ENCODE data around the gene TAF13. TPM values are rescaled to one million over a fixed set of nuclear protein-coding genes. Genes with fewer than 3 reads are reported as not detected.
"Not testable (repeated sequence)": the region's sequence is repeated elsewhere in the genome, so short reads cannot be mapped to it uniquely, and the experiment has no call there.

TAF13 gene
- total RNA-seq, 2 experiments from 2014 or later = 25.2 to 26.5 TPM

DNA sequence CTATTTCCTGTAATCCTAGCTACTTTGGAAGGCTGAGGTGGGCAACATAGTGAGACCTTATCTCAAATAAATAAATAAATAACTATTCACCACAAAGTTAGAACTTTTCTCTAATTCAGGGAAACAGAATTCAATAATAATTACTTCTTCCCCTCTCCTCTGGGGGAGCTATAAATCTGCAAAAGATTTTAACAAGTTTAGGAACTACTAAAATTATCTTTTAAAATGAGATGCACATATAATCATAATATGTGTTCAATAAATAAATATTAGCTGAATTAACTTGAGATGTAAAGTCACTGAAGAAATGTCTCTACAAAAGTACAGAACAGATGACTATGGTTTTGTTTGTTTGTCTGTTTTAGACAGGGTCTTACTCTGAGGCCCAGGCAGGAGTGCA is 48.0 kb downstream of the TAF13 start:
- POLR2A ChIA-PET = interaction anchor here (1.3 to 1.4 kb wide), 2 partner anchors 14 to 72 kb away, joined by 4 to 5 read pairs; partner anchors contain the start of gene WDR47
- no peaks in the 10 kb centered on the region for H3K9me3 Mint-ChIP-seq
- H3K4me3 Mint-ChIP-seq = no peak overlapping the region
- H3K27me3 Mint-ChIP-seq = no peaks in the 10 kb centered on the region
- peaks cover 2% of the 10 kb centered on the region for H3K4me1 Mint-ChIP-seq
- no peak overlapping the region for H3K27ac Mint-ChIP-seq
- DNase-seq = no peak
- H3K36me3 Mint-ChIP-seq (ENCODE audit: low read depth) = no peaks in the 10 kb centered on the region
- CTCF ChIA-PET = interaction anchor here (0.5 to 2.1 kb wide), 6 partner anchors 9 to 84 kb away, joined by 3 to 10 read pairs (median 4); partner anchors contain the start of gene WDR47

DNA sequence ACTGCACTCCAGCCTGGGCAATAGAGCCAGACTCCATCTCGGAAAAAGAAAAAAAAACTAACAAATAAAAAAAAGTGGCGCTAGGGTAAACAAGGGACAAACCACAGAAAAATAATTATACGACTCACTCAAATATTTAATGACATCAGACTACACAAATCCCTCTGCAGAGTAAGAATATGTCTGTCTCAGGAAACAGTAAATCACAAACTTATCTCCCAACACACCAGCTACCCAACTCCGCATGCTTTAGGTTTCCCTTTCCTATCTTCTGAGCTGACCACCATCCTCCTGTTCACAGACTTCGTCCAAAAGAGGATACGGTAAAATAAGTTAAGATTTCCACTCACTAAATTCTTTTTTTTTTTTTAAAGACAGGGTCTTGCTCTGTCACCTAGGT is 50.1 kb downstream of the TAF13 start:
- Mint-ChIP-seq H3K4me3 (no peak overlapping the region), H3K9me3 (no peaks in the 10 kb centered on the region), H3K27me3 (no peaks in the 10 kb centered on the region), H3K27ac (no peak overlapping the region), H3K36me3 (ENCODE audit: low read depth) (no peaks in the 10 kb centered on the region), H3K4me1 (peaks cover 2% of the 10 kb centered on the region)
- CTCF ChIA-PET = no interaction called here
- POLR2A ChIA-PET = no interaction called here
- no peak for DNase-seq

DNA sequence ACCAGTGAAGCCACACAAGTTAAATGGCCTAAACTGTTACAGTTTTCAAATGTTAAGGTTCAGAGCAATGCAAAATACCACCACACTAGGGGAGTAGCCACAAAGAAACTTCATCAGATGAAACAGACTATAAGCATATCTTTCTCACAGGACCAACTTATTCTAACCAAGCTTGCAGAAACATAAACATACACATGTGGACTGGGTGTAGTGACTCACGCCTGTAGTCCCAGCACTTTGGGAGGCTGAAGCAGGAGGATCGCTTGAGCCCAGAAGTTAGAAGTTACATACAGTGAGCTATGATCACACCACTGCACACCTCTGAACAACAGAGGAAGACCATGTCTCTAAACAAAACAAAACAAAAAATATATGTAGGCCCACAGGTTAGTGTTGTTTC is 51.2 kb downstream of the TAF13 start:
- CTCF ChIA-PET = no interaction called here
- H3K9me3 Mint-ChIP-seq = no peaks in the 10 kb centered on the region
- POLR2A ChIA-PET = no interaction called here
- no peaks in the 10 kb centered on the region for H3K27me3 Mint-ChIP-seq
- peaks cover 2% of the 10 kb centered on the region for H3K4me1 Mint-ChIP-seq
- H3K4me3 Mint-ChIP-seq = no peak overlapping the region
- H3K36me3 Mint-ChIP-seq (ENCODE audit: low read depth) = peaks cover 1% of the 10 kb centered on the region
- DNase-seq = no peak
- no peak overlapping the region for H3K27ac Mint-ChIP-seq

GRCh38 chr1:109020693-109021257 is 55.0 kb downstream of the TAF13 start:
- ChIA-PET POLR2A (interaction anchor here (0.8 kb wide), 1 partner anchor 22 kb away, joined by 3 read pairs; the partner anchor contains the start of gene WDR47), CTCF (no interaction called here)
- Mint-ChIP-seq H3K27me3 (no peaks in the 10 kb centered on the region), H3K4me1 (peaks cover 2% of the 10 kb centered on the region), H3K36me3 (ENCODE audit: low read depth) (peaks cover 20% of the 10 kb centered on the region), H3K27ac (no peak overlapping the region), H3K4me3 (no peak overlapping the region), H3K9me3 (no peaks in the 10 kb centered on the region)
- no peak for DNase-seq

- H3K27me3 Mint-ChIP-seq, H3K4me3 Mint-ChIP-seq, DNase-seq, H3K27ac Mint-ChIP-seq, H3K4me1 Mint-ChIP-seq, POLR2A ChIA-PET, H3K9me3 Mint-ChIP-seq: not testable (repeated sequence)
- CTCF ChIA-PET = interaction anchor here (0.6 to 2.9 kb wide), 3 partner anchors 10 to 481 kb away, joined by 3 to 10 read pairs (median 4); no protein-coding TSS in a partner anchor
- H3K36me3 Mint-ChIP-seq (ENCODE audit: low read depth) = peaks cover 23% of the 10 kb centered on the region
Observed at GRCh38 chr1:109017719-109018118, 58.1 kb downstream of the TAF13 start.

DNA sequence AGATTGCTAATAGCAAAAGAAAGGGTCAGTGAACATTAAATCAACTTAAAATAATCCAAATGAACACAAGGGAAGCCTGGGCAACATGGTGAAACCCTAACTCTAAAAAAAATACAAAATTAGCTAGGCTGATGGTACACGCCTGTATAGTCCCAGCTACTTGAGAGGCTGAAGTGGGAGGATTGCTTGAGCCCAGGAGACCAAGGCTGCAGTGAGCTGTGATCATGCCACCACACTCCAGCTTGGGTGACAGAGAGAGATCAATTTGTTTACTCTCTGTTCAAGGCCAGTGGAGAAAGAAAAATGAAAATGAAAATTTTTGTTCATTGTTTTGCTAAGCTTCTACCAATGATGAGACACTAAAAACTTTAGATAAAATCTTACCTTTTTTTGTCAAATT is 58.7 kb downstream of the TAF13 start:
- Mint-ChIP-seq H3K9me3 (no peaks in the 10 kb centered on the region), H3K4me1 (no peaks in the 10 kb centered on the region), H3K27me3 (no peaks in the 10 kb centered on the region), H3K36me3 (ENCODE audit: low read depth) (peaks cover 23% of the 10 kb centered on the region), H3K27ac (no peak overlapping the region), H3K4me3 (no peak overlapping the region)
- POLR2A ChIA-PET = no interaction called here
- CTCF ChIA-PET = interaction anchor here (0.6 to 2.9 kb wide), 2 partner anchors 11 to 482 kb away, joined by 4 to 10 read pairs; no protein-coding TSS in a partner anchor
- no peak for DNase-seq

Other genes with a start within 250 kb of the TAF13 start
- not detected for gene AKNAD1, start 218.9 kb downstream of the TAF13 start, total RNA-seq
- 10 to 100 TPM; 43.2 to 47.1 TPM for gene GPSM2, start 199.0 kb downstream of the TAF13 start, total RNA-seq
- 10 to 100 TPM; 16.4 to 20.1 TPM for gene CLCC1, start 112.5 kb downstream of the TAF13 start, total RNA-seq
- gene WDR47, start 33.9 kb downstream of the TAF13 start, total RNA-seq = 10 to 100 TPM; 10.6 to 10.9 TPM
- gene TMEM167B, start 14.8 kb upstream of the TAF13 start, total RNA-seq = 10 to 100 TPM; 29.6 to 31.8 TPM
- 1 to 10 TPM; 4.1 to 5.0 TPM for gene ELAPOR1, start 38.1 kb upstream of the TAF13 start, total RNA-seq
- gene SARS1, start 137.9 kb upstream of the TAF13 start, total RNA-seq = 100 to 1,000 TPM; 193 to 195 TPM
- 1 to 10 TPM; 2.0 to 2.2 TPM for gene CELSR2, start 173.5 kb upstream of the TAF13 start, total RNA-seq
- gene PSRC1, start 207.1 kb upstream of the TAF13 start, total RNA-seq = 10 to 100 TPM; 27.0 to 28.7 TPM
- gene MYBPHL, start 231.0 kb upstream of the TAF13 start, total RNA-seq = not detected

All from activated CD4-positive, alpha-beta memory T cell treated with anti-CD3 and anti-CD28 coated beads, Interleukin-2, amount 10 ng/mL, durations not matched to agents 7 days and 5 days (primary cell).